ENCODE data around the gene PPP1R13B. TPM values are rescaled to one million over a fixed set of nuclear protein-coding genes. Genes with fewer than 3 reads are reported as not detected.

PPP1R13B gene
- total and polyA plus RNA-seq, 2 donors from 2014 or later, result 15.1 to 69.4 TPM

- peak in 1 of 5 donors; percentile 8 for DNase-seq
- no peak overlapping the region for H3K27ac ChIP-seq (ENCODE audit: low read depth in 2 of 2, low read length in 2 of 2)
Observed at GRCh38 chr14:103863245-103863644, 15.9 kb upstream of the PPP1R13B start.

DNA sequence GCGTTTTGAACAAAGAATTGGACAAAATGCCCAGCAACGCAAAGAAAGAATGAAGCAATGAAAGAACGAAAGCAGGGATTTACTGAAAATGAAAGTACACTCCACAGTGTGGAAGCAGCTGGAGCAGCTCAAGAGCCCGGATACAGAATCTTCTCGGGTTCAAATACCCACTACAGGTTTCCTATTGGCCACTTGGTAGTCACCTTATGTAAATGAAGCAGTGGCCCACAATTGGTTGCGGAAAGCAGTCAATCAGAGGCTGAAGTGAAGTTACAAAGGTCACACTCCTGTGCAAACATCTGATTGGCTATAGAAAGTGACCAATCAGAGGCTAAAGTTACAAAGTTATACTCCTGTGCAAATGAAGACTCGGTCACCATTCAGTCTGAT, 15.0 kb upstream of the PPP1R13B start:
- TF ChIP-seq, protein P1, sequence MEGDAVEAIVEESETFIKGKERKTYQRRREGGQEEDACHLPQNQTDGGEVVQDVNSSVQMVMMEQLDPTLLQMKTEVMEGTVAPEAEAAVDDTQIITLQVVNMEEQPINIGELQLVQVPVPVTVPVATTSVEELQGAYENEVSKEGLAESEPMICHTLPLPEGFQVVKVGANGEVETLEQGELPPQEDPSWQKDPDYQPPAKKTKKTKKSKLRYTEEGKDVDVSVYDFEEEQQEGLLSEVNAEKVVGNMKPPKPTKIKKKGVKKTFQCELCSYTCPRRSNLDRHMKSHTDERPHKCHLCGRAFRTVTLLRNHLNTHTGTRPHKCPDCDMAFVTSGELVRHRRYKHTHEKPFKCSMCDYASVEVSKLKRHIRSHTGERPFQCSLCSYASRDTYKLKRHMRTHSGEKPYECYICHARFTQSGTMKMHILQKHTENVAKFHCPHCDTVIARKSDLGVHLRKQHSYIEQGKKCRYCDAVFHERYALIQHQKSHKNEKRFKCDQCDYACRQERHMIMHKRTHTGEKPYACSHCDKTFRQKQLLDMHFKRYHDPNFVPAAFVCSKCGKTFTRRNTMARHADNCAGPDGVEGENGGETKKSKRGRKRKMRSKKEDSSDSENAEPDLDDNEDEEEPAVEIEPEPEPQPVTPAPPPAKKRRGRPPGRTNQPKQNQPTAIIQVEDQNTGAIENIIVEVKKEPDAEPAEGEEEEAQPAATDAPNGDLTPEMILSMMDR (IDR thresholded peaks at IDR 0.05; ENCODE audit: borderline replicate concordance, extremely low read depth, insufficient read depth), result no peak
- intact Hi-C loops (cut with DNase I), result no loop called here
- Histone ChIP-seq H3K9me3 (ENCODE audit: control insufficient read depth in 2 of 3, insufficient read depth in 1 of 3, low read length in 3 of 3) (no peaks in the 10 kb centered on the region), H3K27ac (ENCODE audit: low read depth in 2 of 2, low read length in 2 of 2) (no peak overlapping the region), H3K27me3 (ENCODE audit: control insufficient read depth, insufficient read depth, low read length) (no peaks in the 10 kb centered on the region), H3K36me3 (ENCODE audit: control insufficient read depth in 2 of 3, insufficient read depth in 3 of 3, low read length in 3 of 3) (no peaks in the 10 kb centered on the region), H3K4me3 (ENCODE audit: low read length in 3 of 3) (peak overlapping the region in 2 of 3 donors; percentile 3 to 21), H3K9ac (ENCODE audit: low read length in 3 of 3) (no peak overlapping the region), H3K4me1 (ENCODE audit: control insufficient read depth in 2 of 3, insufficient read depth in 2 of 3, low read depth in 1 of 3, low read length in 3 of 3) (peaks cover 0 to 9% (median 0%) of the 10 kb centered on the region in 3 donors)
- FAIRE-seq (no peak), DNase-seq (peak in 1 of 5 donors; percentile 15)

More at GRCh38 chr14:103863245-103863644, 15.9 kb upstream of the PPP1R13B start:
- Histone ChIP-seq H3K9me3 (ENCODE audit: control insufficient read depth in 2 of 3, insufficient read depth in 1 of 3, low read length in 3 of 3) (no peaks in the 10 kb centered on the region), H3K36me3 (ENCODE audit: control insufficient read depth in 2 of 3, insufficient read depth in 3 of 3, low read length in 3 of 3) (no peaks in the 10 kb centered on the region), H3K27me3 (ENCODE audit: control insufficient read depth, insufficient read depth, low read length) (no peaks in the 10 kb centered on the region), H3K4me3 (ENCODE audit: low read length in 3 of 3) (no peak overlapping the region), H3K4me1 (ENCODE audit: control insufficient read depth in 2 of 3, insufficient read depth in 2 of 3, low read depth in 1 of 3, low read length in 3 of 3) (peaks cover 0 to 13% (median 4%) of the 10 kb centered on the region in 3 donors), H3K9ac (ENCODE audit: low read length in 3 of 3) (no peak overlapping the region)
- TF ChIP-seq, protein P1 (IDR thresholded peaks at IDR 0.05; ENCODE audit: borderline replicate concordance, extremely low read depth, insufficient read depth), result no peak
- no peak for FAIRE-seq
- intact Hi-C loops (cut with DNase I), result no loop called here

- H3K9ac ChIP-seq (ENCODE audit: low read length in 3 of 3), result no peak overlapping the region
- H3K4me3 ChIP-seq (ENCODE audit: low read length in 3 of 3), result peak overlapping the region in 2 of 3 donors; percentile 3 to 21
- TF ChIP-seq, protein P1 (IDR thresholded peaks at IDR 0.05; ENCODE audit: borderline replicate concordance, extremely low read depth, insufficient read depth), result no peak
- DNase-seq (peak in 1 of 5 donors; percentile 48), FAIRE-seq (no peak)
- no peaks in the 10 kb centered on the region for H3K9me3 ChIP-seq (ENCODE audit: control insufficient read depth in 2 of 3, insufficient read depth in 1 of 3, low read length in 3 of 3)
- intact Hi-C loops (cut with DNase I), result no loop called here
- no peaks in the 10 kb centered on the region for H3K27me3 ChIP-seq (ENCODE audit: control insufficient read depth, insufficient read depth, low read length)
- H3K4me1 ChIP-seq (ENCODE audit: control insufficient read depth in 2 of 3, insufficient read depth in 2 of 3, low read depth in 1 of 3, low read length in 3 of 3), result peaks cover 0 to 6% (median 0%) of the 10 kb centered on the region in 3 donors
- no peaks in the 10 kb centered on the region for H3K36me3 ChIP-seq (ENCODE audit: control insufficient read depth in 2 of 3, insufficient read depth in 3 of 3, low read length in 3 of 3)
- no peak overlapping the region for H3K27ac ChIP-seq (ENCODE audit: low read depth in 2 of 2, low read length in 2 of 2)
Observed at GRCh38 chr14:103861413-103862392, 14.3 kb upstream of the PPP1R13B start.
